Measurements from ENCODE around the gene MROH2B.

DNA sequence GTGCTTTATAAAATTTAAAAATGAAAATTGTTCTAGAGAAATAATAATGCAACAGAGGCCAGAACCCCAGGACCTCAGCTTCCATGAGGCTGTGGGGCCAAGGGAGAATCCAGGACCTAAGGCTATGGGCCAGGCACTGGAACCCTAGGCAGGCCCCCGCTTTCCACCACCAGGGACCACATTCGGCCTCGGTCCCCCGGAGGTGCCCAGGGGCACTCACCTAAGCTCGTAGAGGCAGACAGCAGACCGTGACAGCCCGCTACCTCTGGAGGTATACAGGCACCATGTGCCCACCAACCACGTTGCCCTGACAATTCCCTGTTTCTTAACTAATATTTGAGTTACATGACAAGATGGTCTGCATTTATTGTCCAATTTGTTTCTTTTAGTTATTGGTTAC, 49.5 kb upstream of the MROH2B start:
- TF ChIP-seq SPI1 (IDR thresholded peaks at IDR 0.05; ENCODE audit: low read depth, low read length) (no peak), POLR2AphosphoS5 (IDR thresholded peaks at IDR 0.05; ENCODE audit: low read depth, low read length) (no peak), POLR2A (IDR thresholded peaks at IDR 0.05; ENCODE audit: low read depth, low read length) (no peak), TAF1 (IDR thresholded peaks at IDR 0.05; ENCODE audit: low read depth, low read length) (no peak), POU2F2 (IDR thresholded peaks at IDR 0.05; ENCODE audit: low read depth, low read length) (no peak)
